CD4-positive, alpha-beta T cell treated with Interleukin-2 at 100 ng/mL for 4 hours (primary cell): ENCODE data around the gene NFATC1.
A peak's percentile ranks its signal among the peaks of the same experiment; 100 is the strongest.

Experiments used
- DNase-seq: peaks from one replicate; pipeline ENCODE4 v3.0.0-alpha.2; 2020; ENCODE audit warnings: low spot score

Gene NFATC1

DNA sequence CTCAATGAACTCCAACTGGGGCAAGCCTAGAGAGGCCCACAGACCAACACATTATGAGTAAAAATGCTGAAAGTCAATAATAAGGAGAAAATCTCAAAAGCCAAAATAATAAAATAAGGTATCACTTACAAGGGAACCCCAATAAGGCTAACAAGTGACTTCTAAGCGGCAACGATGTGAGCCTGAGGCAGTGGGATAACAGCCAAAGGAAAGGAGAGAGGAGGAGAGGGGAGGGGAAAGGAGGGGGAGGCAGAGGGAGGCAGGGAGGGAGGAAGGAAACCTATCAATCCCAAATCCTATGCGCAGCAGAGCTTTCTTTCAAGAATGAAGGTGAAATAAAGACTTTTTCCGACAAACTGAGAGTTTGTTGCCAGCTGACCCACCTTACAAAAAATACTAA is 6.0 kb upstream of the NFATC1 start:
- no peak for DNase-seq

DNA sequence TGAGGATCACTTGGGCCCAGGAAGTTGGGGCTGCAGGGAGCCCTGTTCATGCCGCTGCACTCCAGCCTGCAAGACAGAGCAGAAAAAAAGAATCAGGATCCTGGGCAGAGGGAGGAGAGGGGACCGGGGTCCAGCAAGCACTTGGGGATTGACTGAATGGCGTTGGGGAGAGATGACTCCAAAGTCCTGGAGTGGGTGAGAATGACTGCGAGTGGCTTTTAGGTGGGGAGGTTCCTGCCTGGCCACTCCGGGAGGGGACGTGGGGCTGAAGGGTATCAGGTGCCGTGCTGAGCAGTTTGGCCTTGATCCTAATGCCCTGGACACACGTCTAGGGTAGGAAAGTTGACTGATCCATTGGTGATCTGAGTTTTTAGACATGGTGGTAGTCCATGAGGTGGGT is 3.5 kb upstream of the NFATC1 start:
- no peak for DNase-seq

DNA sequence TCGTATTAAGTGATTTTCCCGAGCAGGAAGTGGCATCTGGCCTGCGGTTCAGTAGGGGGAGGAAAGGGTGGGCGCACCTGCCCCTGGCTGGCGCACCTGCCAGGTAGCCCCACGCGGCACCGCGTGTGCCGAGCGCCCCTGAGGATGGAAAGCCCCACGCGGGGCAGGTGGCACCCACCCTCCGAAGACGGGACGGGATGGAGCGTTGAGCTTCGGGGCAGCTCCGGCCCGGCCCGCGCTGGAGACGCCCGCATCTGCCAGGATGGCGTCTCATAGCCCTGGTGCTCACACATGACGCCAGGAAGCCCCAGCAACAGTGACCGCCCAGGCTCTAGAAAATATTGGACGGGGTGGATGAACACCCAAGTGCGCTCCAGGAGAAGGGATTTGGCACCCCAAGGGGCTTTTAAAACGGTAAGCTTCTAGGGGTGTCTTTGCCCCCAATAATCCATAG is 2.5 kb upstream of the NFATC1 start:
- DNase-seq, result no peak

DNA sequence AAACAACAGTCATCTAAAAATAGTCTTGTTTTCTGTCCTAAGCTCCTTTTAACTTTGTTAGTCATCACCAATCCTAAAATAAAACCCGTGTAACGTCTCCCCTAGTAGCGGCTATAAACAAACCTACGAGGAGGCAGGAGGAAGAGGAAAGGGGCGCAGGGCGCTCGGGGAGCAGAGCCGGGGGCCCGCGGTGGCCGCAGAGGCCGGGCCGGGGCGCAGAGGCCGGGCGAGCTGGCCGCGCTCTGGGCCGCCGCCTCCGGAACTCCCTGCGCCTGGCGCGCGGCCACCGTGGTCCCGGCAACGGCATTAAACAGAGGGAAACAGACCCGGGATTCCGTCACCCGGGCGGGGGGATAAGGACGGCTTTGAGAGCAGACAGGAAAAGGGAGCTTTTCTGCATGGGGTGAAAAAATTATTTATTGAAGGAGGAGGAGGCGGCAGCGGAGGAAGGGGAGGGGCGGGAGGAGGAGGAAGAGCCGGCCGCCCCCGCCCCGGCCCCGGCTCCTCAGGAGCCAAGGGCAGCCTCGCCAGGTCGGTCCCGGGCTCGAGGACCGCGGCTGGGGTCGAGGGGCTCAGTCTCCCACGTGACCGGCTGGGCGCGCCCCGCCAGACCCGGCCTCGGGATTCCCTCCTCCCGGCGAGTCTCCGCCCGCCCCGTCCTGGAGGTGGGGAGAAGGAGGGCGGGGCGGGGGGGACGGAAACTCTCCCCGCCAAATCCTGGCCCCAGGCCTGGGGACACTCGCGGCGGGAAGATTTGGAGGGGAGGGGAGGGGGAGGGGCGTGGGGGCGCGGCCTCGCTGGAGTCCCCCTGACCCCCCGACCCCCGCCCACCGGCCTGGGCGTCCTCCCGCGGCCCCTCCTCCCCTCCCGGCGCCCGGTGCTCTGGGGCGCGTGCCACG is 1.8 kb upstream of the NFATC1 start:
- peak; percentile 50 for DNase-seq

DNA sequence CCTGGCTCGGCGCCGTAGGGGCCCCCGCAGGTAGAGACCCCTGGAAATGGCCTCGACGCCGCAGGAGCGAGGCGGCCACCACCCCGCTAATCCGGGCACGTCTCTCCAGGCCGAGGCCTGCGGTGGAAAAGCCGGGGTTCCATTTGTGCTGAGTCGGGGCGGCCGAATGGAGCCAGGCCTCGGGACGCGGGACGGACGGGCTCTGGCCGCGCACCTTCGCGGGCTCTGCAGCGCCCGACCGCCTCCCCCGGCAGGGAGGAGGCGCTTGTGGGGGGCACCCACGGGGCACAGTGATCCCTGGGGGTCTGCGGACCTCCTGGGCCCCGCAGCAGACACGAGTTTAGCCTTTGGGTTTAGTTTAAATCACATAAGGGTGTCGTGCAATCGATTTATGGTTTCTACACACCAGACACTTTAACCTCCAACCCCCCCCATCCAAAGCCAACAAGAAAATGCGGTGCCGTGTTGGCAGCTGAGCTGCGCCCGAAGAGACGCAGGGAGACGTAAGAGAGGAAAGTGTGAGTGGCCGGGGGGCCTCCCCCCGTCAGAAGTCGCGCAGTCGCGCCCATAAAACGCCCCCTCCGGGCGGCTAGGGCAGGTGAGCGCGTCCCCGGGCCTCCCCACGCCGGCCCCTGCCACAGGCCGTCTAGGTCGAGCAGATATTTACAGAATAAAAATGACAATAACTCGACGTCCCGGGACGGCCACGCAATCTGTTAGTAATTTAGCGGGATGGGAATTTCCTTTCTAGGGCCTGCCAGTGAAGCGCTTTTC is 1.0 kb upstream of the NFATC1 start:
- DNase-seq, result no peak

DNA sequence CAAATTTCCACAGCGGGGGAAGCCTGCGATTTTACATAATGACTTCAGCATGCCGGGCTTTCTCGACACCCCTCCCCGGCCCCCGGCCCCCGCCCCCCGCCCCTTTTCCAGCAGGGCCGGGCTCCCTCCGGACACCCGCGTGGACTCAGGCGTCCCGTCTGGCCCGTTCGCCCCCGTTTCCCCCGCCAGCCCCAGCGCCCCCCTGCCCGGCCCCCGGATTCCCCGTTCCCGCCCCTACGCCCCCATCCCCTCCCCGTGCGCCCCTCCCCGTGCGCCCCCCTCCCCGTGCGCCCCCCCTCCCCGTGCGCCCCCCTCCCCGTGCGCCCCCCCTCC is 456 bp upstream of the NFATC1 start:
- no peak for DNase-seq

DNA sequence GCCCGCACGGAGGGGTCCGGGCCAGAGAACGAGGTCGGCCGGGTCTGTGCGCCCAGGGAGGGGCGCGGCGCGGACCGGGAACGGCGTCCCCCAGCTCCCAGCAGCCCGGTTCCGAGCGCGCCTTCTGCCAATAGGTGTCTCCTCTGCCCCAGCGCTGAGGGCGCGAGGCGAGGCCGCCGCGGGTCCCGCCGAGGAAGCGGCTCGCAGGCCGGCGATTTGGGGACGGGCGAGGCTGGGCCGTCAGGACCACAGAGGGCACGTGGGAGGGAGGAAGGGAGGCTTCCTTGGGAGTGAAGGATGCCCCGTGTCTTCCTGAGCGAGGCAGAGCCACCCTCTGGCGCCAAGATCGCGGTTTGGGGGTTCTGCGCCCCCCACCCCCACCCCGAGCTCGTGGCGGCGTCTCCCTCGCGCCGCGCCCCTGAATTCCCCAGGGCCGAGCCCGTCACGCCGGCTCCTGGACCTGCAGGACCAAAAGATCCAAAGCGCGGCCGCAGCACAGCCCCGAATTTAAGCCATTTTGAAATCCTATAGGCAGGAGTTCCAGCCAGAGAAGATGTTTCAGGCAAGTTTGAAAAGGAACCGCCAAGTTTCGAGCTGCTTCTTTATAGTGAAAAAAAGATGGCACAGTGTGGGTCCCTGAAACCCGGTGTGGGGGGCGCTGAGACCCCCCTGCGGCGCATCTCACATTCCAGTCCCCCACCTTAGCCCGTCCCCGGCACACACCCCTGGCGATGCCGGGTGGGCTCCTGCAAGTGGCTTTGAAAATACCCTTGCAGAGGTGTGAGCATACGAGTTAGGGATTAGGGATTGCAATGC is 909 bp downstream of the NFATC1 start:
- no peak for DNase-seq

DNA sequence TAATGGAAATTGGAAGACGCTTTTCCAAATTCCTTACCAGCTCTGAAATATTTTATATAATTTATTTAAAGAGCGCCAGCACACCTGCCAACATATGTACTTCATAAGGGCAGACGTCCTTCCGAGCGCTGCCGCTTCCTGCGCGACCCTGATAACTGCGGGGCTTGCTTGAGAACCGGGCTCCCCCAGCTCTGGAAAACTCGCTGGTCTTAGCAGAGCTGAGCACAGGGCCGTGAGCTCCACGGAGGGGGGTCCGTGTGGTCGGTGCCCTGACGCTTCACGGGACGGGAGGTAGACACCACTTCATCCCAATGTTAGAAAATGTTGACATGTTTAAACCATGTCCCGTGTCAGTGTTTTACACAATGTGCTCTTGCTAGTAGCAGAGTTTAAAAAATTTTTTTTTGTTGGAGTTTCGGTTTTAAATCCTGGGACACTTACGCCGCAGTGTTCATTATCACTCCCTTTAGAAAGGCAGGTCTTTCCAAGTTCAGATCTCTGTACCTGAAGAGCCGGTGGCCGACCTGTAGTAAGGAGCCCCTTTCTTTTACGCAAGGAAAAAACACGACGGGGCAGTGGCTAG is 1.6 kb downstream of the NFATC1 start:
- DNase-seq, result no peak

DNA sequence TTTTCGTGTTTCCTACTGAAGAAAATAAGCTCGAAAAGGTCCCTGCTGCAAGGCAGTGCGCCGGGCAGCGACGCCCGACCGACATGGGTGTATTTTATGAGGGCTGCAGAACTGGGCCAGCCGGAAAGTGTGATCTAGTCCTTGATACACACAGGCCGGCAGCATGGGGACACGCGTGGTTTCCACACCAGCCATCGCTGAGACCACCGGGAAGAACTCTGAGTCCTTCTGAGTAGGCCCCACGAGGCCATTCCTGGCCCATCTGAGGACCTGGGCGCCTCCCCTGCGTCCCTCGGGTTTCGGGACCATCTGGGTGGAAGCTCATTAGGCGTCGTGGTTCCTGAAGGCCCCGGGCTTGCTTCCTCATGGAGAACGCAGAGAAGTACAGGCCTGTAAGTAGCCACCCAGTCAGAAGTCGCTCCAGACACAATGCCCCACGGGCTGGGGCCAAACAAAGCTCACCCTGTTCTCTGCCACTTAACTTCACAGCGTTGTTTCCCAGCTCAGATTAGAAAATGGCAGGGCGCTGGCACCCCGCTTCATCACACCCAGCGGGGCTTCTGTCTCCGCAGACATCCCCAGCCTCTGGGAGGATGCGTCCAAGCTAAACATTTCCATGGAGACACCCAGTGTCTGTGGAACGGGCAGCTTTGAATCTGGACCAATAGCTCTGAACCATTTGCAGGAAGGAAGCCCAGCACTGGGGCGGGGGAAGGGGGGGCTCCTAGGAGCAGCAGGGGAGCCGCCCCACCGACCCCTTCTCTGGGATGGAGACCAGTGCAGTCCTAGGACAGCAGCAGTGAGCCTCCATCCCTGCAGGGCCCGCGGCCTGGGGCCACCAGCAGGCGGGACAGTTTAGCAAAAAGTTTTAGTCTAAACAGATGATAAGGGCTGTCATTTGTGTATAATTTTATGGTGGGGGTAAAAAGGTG is 2.4 kb downstream of the NFATC1 start:
- DNase-seq, result no peak

DNA sequence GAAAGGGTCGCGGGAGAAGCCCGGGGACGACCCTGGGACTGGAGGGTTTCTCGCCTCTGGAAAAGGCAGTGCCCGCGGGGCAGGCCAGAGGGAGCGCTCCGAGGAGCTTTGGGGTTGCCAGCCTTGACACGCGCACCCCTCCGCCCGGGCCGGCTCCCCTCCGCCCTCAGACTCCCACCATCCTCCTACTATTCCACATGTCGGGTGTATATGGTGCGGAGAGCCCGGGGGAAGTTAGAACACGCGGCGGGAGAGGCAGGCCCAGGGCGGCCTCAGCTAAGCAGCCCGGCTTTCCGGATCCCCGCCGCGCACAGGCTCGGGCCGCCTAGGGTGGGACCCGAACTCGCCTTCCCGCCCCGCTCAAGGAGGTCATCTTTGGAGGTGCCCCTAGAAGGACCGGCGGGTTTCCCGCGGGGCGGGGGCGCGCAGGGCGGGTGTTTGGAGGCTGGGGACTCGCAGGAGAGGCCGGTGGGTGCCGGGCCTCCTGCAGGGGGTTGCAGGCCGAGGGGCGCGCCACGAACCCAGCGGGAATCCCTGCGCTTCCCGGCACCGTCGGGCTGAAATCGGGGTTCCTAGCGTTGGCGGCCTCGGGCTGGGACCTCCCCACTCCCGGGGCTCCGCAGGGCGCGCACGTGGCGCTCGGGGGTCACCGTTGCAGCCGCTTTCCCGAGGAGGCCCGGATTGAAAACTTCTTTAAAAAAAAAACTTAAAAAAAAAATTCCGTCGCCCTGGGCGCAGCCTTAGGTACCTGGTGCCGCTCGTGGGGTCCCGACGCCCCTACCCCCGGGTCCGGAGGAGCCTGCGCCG is 3.7 kb downstream of the NFATC1 start:
- no peak for DNase-seq

DNA sequence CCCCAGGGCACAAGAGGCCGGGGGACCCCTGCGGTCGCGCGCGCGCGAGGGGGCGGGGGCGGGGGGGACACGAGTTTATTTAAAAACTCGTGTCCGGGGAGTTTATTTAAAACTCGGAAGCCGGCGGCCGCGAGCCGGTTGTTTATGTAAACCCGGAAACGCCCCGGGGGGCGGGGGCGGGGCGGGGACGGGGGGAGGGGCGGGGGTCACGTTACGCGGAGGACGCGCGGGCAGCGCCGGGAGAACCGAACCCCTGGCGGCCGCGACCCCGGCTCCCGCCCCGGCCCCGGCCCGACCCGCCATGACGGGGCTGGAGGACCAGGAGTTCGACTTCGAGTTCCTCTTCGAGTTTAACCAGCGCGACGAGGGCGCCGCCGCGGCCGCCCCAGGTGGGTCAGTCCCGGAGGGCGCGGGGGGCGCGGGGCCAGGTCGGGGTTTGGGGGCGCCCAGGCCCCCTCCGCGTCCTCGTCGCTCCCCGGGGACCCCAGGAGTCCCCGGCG is 4.4 kb downstream of the NFATC1 start:
- DNase-seq, result peak; percentile 75

DNA sequence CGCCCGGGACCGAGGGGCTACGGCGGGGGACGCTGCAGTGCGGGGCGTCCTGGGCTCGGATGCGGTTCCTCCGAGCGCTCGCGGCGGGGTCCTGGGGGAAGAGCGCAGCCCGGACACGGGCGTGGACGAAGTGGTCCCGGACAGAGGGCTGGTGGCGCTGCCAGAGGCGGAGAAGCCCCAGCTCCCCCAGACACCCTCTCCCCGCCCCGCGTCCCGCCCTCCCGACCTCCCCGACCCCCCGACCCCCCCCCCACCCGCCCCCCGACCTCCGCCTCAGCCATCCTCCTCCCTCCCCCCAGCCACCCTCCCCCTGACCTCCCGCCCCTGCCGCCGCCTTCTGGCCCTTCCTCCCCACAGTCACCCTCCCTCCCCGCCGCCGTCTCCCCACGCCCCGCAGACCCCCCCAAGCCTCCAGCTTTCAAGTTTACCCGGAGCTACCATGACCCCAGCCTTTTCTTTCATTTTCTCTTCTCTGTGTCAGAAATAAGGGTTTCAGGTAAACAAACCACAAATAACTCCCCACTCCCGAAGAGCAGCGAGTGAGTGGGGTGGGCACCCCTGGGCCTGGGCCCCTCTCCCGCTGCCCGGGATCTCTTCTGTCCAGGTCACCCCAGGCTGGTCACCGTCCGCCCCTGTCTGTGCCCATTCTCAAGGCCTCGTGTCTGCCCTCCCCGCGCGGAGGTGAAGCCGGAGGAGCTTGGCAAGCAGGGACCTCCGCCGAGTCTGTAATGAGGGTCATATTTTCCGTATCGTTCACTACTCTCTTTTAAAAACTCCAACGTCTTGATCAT is 5.1 kb downstream of the NFATC1 start:
- peak; percentile 61 for DNase-seq

DNA sequence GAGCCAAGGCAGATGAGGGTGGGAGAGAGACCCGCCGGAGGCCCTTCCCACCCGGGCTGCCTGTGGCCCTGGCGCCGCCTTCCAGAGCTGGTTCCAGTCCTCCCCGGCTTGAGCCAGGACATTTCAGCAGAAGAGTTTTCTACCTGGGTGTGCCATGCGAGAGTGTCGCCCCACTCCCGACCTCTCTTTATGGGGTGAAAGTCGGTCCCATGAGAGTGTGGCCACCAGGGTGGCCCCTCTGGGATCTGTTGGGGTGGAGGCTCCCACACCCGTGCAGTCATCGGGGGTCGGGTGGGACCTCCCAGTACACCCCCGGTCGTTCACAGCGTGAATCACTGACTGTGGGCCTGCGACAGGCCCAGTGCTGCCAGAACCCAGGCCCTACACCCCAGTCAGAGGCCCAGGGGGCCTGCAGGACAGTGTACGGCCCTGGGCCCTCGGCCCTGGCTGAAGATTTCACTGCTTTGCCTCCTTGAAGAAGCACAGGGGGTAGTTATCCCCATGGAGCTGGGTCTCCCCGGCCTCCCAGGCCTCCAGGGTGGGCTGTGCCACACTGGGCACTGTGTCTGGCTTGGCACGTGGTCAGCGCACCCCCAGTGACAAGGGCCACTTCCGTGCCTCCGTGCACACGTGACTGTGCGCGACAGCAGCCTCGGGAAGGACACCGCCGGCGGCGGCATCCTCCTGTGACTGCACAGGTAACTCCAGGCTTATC is 5.9 kb downstream of the NFATC1 start:
- DNase-seq, result no peak

DNA sequence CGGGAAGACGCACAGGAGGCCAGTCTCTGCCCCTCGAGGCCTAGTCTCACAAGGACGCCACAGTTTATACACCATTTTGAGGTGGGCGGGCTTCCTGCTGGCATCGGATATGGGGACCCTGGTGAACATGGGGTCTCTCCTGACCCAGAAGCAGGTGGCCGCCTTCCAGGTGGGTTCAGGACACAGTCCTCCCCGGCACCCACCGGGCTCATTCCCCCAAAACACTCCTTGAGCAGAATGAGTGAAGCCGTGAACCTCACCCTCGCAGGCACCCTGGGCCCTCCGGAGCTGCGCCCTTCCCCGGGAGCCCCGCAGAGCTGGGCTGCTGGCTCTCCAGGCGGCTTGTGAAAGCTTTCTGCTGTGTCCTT is 6.5 kb downstream of the NFATC1 start:
- DNase-seq, result no peak

DNA sequence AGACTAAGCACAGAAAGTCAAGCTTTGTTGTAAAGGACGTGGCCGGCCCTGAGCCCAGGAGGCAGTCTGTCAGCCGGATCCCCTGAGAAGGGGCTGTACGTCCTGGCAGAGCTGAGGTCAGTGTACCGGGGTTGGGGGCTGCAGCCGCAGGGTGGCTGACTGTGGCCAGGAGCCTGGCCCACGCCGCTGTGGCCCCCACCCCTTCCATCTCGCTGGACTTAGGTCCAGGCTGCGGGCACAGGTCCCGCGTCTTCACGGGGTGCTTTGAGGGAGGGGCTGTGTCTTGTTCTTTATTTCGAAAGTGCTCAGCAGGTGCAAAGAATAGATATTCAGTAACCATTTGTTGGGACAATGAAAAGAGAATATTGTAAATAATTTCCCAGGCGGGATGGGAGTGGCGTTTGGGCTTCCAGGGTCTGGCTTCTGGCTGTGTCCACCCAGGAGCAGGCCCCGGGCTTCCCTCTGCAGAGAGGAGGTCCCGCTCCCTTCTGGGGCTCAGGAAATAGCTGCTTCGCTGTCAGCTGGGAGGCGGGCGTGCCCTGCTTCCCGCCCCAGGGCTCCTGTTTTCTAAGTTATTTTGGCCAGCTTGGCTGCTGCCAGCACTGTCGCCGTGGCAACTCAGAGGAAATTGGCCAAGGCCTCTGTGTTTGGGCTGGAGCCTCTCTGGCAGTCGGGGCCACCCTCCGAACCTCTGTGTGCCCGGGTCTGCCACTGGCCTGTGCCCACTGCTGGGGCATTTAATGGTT is 7.4 kb downstream of the NFATC1 start:
- DNase-seq, result no peak

DNA sequence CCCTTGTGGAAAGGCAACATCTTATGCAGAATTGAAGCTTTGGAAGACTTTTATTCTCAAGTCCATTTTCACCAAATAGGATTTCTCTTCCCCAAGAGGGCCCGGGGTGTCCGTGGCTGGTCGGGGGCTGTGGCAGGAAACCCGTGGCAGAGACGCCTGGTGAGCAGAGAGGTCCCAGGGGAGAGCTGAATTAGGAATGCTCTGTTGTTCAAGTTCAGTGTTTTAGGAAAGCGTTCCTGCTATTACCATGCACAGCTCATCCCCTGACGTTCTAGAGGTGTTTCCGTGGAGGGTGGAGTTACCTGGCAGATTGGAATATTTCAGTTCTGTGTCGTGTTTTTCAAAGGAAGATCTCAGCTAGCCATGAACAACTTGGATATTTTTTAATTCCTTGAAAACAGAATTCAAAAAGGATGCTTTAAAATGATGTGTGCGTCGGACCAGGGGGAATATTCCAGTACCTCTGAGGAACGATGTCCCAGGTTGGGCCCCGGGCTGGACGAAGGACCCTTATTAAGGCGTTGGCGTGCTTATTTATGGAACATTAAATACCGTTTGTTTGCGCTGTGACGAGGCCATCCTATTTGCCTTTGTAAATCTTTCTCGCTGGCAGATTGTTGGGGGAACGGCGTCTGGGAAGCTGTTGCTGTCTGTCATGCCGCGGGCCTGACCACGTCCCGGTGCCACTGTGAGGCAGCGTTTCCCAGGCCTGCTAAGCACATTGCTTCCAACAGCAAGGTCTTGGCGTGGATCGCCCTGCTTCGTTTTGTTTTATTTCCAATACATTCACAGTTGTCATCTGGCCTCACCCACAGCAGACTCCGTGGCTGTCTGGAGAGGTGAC is 8.2 kb downstream of the NFATC1 start:
- DNase-seq, result no peak

DNA sequence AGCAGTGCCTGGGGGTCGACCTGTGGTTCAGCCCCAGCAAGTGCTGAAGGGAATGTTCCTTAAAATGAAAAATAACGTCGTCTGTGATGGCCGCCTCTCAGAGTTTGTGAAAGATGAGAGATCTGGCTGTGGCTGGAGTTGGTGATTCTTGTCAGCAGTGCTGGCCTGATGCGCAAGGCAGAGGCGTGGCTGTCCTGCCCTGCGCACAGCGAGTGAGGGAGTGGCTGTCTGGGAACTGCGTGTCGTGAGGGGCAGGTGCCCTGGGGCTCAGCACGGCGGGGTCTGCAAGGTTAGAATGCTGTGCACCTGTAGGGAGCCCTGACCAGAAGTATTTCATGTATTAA is 8.8 kb downstream of the NFATC1 start:
- no peak for DNase-seq
